Occipital lobe (tissue), 2 donors: ENCODE results near the gene SDE2. TPM values are rescaled to one million over a fixed set of nuclear protein-coding genes. Genes with fewer than 3 reads are reported as not detected.
"Not testable (repeated sequence)": the region's sequence is repeated elsewhere in the genome, so short reads cannot be mapped to it uniquely, and the experiment has no call there.

Source experiments
- DNase-seq: peaks from one replicate; lab custom pipeline; 2025; lab: John Stamatoyannopoulos, UW
- total RNA-seq: library from RNA; depleted of rRNA; stranded (reverse); fragments of >200 nt; gene quantifications from one replicate; pipeline ENCODE4 v1.2.3, GENCODE V29; 2014

The SDE2 gene
- 43.4 TPM for total RNA-seq

DNA sequence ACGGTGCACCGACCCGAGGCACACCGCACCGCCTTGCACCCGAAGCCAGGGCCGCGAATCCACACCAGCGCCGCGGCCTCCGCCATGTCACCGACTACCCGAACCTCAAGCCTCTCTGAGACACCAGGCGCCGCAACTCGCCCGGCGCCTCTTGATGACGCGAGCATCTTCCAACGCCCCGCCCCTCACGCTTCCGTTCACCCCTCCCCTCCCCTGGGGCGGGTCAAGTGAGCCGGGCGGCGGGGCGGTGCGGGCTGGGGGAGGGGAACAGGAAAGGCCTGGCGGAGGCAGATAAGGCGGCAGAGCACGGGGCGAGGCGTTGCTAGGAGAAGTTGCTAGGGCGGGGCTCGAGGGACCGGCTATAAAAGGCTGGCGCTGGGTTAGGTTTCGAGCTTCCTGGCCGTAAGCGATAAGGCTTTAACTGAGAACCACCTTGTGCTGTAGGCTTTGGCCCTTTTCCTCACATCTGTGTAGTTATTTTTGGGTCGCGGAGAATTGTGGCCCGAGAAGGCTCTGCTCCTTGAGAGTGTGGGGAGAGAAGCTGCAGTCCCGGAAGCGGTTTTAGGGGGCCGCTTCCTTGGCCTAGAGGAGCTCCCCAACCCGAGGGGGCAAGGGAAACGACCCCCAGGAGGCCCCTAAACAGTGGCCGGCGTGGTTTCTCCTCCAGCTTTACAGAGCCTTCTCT is at the start of gene SDE2:
SDE2 (minus strand) TSS at position 117 of the 685 bp plus-strand sequence; CDS start at position 86, 31 bp downstream.
- DNase-seq = peak; percentile 99

DNA sequence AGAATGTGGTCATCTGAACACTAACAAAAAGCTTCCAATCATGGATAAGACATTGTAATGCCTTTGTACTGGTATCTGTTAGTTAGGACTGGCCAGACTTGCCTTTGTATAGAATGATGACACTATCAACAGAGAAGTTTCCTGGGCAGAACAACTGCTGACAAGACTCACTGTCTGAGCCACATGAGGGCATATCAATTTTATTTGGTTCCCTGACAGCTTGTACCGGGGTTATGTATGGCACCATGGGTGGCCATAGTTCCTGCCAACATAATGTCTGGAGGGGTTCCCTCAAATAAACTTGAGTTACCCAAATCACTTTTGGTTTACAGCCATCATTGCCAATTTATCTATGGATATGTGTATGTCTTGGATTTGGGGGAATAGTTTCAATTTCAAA is 49.7 kb upstream of the SDE2 start:
- no peak for DNase-seq

DNA sequence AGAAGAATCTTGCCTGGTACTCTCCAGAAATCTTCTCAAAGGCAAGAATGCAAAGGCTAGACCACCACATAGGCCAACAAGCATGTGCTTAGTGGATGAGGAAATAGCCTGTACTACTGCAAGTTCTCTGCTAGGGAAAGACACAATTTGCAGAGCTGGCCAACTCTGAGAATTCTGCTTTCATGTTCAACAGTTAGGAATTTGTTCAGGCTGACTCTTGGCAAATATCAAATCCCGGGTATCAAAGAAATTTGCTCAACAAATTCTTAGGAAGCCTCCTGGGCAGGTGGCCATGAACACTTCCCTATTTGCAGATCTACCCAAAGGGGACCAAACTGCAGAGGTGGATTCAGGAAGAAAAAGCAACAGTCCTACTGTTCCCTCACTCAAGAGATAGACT is 48.4 kb upstream of the SDE2 start:
- DNase-seq = no peak

DNA sequence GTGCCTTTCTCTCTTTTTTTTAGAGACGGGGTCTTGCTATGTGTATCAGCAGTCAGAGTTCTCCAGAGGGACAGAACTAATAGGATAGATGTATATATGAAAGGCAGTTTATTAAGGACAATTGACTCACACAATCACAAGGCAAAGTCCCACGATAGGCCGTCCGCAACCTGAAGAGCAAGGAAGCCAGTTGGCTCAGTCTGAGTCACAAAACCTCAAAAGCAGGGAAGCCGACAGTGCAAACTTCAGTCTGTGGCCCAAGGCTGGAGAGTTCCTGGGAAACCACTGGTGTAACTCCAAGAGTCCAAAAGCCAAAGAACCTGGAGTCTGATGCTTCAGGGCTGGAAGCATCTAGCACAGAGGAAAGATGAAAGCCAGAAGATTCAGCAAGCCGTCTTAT is 47.1 kb upstream of the SDE2 start:
- DNase-seq = no peak

DNA sequence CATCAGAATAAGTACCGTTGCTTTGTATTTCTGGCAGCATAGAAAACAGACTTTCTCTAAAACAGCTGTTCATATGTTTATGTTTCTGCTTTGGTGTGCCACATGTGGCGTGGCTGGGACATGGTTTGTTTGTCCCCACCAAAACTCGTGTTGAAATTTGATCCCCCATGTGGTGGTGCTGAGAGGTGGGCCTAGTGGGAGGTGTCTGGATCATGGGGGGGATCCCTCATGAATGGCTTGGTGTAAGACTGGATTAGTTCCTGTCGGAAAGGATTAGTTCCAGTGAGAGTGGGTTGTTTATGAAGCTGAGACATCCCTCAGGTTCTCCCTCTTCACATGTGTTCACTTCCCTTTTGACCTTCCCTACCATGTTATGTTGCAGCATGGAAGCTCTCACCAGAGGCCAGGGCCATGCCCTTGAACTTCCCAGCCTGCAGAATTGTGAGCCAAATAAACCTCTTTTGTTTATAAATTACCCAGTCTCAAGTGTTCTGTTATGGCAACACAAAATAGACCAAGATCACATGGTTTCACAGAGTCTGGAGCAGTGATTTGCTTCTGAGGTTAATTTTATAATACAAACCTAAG is 45.5 kb upstream of the SDE2 start:
- no peak for DNase-seq

DNA sequence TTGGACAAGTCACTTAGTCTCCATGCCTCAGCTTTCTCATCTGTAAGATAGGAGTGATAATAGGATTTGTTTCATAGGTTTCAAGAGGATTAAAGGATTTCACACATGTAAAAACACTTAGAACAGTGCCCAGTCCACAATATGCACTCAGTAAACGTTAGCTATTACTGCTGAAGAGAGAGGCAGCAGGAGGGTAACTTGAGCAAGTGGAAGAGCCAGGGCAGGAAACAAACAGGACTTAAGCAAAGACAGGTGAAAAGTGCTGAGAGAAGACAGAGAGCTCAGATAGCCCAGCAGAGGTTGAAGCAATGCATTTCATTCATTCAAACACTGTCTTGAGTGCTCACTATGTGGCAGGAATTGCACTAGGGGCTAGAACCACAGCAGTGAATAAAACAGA is 42.3 kb upstream of the SDE2 start:
- no peak for DNase-seq

DNA sequence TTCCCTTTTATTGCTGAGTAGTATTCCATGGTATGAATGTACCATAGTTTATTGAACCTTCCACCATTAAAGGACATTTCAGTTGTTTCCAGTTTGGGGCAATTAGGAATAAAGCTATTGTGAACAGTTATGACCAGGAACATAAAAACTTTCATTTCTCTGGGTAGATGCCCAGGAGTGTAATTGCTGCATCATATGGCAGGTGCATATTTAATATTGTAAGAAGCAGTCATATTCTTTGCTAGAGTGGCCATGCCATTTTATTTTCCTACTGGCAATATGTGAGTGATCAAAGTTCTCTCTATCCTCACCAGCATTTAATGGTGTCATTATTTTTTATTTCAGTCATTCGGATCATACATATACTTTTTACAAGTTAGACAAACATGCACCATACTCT is 39.5 kb upstream of the SDE2 start:
- no peak for DNase-seq

DNA sequence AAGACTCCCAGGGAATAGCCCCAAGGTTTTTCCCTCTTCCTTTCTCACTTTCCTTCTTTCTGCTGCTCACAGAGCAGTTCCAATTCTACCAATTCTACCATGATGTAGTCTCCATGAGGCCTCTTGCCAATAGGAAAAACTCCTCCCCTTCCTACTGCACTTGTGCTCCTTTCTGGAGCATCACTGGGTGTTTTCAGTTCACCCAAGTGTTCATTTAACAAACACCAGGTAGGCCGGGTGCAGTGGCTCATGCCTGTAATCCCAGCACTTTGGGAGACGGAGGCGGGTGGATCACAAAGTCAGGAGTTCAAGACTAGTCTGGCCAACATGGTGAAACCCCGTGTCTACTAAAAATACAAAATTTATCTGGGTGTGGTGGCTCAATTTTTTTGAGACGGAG is 36.8 kb upstream of the SDE2 start:
- DNase-seq = no peak

DNA sequence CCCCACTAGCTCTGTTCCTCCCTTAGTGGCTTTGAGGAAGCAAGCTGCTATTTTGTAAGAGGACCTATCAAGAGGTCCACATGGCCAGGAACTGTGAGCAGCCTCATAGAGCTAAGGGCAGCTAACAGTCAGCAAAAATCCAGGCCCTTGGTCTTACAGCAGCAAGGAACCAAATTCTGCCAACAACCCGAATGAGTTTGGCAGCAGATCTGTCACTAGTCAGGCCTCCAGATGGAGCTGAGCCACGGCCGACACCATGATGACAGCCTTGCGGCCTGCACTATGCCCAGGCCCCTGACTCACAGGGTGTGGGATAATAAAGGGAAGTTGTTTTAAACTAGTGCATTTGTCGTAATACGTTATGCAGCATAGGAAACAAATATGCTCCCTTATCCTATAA is 35.3 kb upstream of the SDE2 start:
- DNase-seq = peak; percentile 63

DNA sequence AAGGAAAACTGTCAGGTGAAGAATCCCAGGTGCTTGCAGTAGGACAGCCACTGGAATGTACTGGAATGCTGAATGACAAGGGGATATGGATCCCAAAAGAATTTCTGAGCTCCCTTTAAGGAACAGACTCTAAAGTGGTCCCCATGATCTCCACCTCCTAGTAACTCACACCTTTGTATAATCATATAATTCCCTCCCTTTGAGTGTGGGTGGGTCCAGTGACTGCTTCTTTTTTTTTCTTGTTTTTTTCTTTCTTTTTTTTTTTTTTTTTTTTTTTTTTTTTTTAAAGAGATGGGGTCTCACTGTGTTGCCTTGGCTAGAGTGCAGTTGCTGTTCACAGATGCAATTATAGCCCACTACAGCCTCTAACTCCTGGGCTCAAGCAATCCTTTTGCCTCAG is 34.8 kb upstream of the SDE2 start:
- no peak for DNase-seq

DNA sequence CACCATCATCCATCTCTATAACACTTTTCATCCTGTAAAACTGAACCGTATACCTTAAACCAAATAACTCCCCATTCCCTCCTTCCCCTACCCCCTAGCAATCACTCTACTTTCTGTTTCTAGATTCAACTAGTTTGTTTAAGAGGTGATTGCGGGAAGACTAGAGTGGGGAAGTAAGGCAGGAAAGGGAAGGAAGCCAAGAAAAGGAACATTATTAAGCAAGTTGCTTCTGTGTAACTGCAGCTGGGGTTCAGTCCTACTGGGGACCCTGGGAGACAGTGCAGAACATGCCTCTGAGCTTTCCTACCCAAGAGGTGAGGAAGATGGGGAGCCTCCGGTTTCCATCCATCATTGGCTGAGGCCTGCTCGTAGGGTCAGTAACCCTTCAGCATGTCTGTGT is 34.4 kb upstream of the SDE2 start:
- DNase-seq = no peak

DNA sequence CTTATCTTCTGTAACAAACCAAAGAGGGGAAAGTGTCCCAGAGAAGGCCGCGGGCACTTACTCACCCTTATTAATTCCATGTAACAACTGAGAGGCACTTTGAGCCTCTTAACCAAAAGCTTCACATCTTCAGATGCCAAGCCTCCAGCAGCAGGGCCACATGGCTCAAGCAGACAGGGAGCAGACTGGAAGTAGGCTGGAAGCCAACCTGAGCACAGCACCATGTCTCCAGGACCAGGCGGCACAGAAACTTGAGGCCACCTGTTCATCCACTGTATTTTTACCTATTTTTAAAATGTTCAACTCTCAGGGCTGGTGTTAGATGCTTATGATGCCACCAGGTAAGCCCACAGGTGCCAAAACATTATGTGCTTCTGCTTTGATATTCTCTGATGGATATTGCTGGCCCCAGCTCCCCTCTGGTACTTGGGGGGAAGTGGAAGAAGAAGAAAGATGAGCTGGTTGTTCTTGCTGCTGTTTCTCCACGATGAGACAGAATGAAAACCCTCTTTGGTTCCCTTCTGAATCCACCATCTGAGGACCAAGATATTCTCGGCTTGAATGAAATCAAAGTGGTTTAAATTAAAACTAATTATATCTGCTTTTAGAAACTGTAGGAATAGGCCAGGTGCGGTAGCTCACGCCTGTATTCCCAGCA is 30.6 kb upstream of the SDE2 start:
- no peak for DNase-seq

DNA sequence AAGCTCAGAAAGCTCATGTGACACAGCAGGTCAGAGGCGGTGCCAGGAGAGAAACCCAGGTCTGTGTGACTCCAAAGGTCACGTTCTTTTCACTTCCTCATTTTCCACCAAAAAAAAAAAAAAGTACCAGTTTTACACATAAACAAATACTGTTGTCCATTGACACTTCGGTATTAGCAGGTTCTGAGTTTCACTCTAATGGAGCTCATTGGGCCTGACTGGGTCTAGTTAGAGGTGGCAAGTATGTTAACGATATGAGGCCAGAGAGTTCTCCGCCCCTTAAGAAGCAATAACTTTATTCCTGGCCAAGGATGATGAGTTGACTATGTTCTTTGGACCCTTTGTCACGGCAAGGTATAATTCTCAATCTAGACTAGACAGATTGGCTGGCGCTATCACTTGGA is 30.0 kb upstream of the SDE2 start:
- DNase-seq = no peak

DNA sequence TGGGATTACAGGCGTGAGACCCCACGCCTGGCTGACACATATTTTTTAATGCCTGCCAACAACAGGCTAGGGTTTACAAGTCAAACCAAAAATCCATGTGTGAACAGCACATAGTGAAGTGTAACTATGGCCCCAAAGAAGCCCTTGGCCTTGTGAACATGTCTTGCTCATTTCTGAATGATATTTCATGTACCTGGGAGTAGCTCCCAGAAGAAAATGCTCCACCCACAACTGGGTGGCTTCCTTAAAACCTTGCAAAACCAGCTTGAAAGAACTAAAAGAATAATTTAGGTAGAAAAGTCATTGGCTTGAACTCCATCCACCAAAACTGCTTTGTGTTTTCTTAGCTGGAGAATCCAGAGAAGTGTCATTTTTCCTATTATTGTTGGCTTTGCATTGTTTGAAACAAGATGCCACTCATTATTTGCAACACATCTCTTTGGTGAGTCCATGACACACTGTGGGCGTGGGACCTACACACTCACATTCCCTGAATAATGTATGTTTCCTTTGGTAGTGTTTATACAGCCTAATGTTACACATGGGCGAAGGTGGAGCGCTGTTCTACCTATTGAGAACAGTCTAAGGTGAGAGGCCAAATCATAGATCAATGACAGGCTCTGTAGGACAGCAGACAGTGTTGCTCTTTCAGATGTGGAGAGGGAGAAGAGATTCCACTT is 28.5 kb upstream of the SDE2 start:
- no peak for DNase-seq

DNA sequence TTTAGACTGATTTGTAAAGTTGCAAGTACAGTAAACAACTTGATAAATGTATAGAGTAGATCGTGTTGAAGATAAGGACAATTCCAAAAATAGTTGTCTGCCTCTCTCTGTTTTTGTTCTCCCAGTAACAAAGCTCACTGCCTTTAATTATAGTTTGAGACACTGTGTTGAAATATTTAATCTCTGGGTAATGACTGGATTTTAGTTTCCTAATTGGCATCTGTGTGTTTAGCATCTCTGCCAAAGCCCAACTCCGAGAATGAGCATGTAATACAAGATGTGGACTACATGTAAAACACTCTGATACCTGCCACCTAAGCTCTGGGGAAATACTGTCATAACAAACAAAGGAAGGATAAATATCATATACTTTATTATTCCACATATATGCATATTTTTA is 27.7 kb upstream of the SDE2 start:
- DNase-seq = no peak

DNA sequence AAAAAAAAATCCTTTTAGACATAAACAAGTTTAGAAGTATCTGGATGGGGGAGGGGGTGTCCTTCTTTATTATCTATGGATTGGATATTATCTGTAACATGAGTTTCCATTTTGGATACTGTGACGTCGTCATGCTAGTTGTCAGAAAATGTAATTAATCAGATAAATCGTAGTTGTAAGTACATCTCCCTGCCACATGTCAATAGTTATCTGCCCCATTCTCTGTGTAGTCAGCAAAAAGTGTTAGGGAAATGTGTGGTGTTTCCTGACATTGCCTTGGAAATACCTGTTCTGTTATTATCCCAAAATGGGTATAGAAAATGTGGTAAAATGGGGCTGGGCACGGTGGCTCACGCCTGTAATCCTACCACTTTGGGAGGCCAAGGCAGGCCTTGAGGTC is 24.6 kb upstream of the SDE2 start:
- DNase-seq = no peak

DNA sequence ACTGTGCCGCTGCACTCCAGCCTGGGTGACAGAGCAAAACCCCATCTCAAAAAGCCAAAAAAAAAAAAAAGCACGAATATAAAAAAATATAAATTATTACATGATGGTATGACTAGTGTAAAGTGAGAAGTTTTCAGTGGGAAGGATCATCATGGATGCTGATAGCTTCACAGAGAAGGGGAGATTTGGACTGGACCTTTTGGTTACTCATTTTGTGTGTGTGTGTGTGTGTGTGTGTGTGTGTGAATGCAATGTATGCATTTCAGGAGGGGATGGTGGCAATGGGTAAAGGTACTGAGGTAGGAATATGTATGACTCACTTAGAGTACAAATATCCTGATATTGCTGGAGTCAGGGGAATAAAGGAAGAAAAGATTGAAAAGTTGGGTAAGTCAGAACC is 22.7 kb upstream of the SDE2 start:
- no peak for DNase-seq

DNA sequence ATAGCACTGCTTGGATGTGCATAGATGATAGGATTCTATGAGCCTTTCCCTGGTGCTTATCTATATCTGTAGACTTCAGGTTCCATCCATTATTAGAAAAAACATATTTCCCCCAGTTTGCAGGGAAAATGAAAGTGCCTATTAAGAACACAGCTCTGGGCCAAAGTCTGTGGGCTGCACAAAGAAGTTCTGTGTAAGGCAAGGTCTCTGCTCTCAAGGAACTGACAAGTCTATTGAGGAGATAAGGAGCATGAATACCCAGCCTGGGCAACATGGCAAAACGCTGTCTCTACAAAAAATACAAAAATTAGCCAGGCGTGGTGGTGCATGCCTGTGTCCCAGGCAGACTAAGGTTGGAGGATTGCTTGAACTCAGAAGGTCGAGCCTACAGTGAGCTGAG is 22.3 kb upstream of the SDE2 start:
- no peak for DNase-seq

DNA sequence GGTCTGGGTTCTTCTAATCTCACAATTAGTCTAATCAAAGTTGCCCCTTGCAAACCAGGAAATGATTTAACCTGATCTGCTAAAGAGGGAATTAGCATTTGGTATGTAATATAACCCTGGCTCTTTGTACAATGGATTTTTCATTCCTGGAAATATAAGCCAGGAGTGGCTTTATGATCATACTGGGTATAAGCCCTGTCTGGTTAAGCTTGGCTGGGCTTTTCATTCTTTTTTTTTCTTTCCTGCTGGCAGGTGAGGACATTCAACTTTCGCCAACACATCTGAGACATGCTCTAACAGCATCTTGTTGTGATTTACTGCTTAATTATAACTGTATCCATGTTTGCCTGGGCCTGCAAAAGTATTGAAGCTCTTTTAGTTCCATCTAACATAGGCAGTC is 20.4 kb upstream of the SDE2 start:
- DNase-seq = no peak

DNA sequence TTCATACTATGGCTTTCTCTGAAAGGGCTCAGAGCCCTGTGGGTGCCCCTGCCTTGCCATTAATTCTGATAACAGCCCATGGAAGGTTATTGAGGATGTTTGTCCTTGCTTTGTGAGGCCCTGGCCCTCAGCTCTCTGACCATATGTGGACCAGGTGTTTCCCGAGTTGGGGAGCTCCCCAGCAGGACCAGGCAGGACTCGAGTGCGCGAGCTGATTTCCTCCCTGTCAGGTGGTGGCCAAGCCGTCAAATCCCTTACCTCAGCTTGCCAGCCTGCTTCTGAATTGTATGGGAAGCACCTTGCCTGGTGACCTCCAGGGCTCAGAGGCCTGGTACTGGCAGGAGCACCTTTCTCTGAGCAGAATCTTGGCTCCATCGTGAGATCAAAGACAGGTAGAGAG is 17.9 kb upstream of the SDE2 start:
- no peak for DNase-seq

DNA sequence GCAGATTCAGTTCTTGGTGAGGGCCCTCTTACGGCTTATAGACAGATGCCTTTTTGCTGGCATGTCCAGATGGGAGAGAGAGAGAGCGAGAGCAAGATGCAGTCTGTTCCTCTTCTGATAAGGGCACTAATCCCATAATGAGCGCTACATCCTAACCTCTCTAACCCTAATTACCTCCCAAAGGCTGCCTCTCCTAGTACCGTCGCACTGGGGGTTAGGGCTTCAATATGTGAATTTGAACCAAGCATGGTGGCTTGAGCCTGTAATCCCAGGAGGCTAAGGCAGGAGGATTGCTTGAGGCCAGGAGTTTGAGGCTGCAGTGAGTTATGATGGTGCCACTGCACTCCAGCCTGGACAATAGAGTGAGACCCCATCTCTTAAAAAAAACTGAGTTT is 10.5 kb upstream of the SDE2 start:
- DNase-seq = no peak

DNA sequence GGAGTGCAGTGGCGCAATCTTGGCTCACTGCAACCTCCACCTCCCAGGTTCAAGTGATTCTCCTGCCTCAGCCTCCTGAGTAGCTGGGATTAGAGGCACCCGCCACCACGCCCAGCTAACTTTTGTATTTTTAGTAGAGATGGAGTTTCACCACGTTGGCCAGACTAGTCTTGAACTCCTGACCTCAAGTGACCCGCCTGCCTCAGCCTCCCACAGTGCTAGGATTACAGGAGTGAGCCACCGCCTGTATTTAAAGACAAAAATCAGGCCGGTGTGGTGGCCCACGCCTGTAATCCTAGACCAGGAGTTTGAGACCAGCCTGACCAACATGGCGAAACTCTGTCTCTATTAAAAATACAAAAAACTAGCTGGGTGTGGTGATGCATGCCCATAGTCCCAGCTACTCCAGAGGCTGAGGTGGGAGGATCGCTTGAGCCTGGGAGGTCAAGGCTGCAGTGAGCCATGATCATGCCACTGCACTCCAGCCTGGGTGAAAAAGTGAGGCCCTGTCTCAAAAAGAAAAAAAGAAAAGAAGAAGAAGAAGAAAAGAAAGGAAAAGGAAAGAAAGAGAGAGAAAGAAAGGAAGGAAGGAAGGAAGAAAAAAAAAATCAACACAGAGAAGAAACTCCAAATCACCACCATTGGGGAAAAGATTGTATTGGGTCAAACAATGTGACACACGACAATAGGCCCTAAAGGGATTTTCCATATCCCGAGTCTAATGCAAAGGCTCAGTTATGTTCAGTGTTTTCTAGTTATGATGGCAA is 8.2 kb upstream of the SDE2 start:
- DNase-seq = not testable (repeated sequence)
